Upper lobe of right lung (tissue), 1 donor: ENCODE measurements around the gene P3R3URF. TPM values are rescaled to one million over a fixed set of nuclear protein-coding genes. Genes with fewer than 3 reads are reported as not detected.

Experiments used
- ATAC-seq: fragments of 200-7000 bp; cut with Tn5 transposase; one replicate; pipeline ENCODE4 v1.9.1; 2020; ENCODE audit warnings: mild to moderate bottlenecking, moderate library complexity
- DNase-seq: peaks from one replicate; pipeline ENCODE4 v3.0.0-alpha.2; 2020
- H3K27ac ChIP-seq: fragments of 200-600 bp; one replicate; pipeline ENCODE4 v1.8.0; 2022
- H3K27me3 ChIP-seq: fragments of 200-600 bp; one replicate; pipeline ENCODE4 v1.8.0; 2022; ENCODE audit warnings: mild to moderate bottlenecking
- H3K36me3 ChIP-seq: fragments of 200-600 bp; one replicate; pipeline ENCODE4 v1.8.0; 2022
- H3K4me1 ChIP-seq: fragments of 200-600 bp; one replicate; pipeline ENCODE4 v1.8.0; 2022
- H3K4me3 ChIP-seq: fragments of 200-600 bp; one replicate; pipeline ENCODE4 v1.8.0; 2022; ENCODE audit warnings: mild to moderate bottlenecking
- H3K9me3 ChIP-seq: fragments of 200-600 bp; one replicate; pipeline ENCODE4 v1.8.0; 2022
- CTCF ChIP-seq: fragments of 200-600 bp; IDR thresholded peaks from one replicate; pipeline ENCODE4 v1.8.0; 2022; ENCODE audit warnings: antibody characterized with exemption
- intact Hi-C: fragments of 100-400 bp; cut with DNase I; formaldehyde crosslinking; loops from one replicate; pipeline ENCODE4 v1.11.0; 2022
- total RNA-seq: library from RNA; stranded (reverse); fragmentation: NEBNext Ultra II Directional; extraction: Animal tissue kit (Norgen Biotek cat#: 25700); gene quantifications from one replicate; pipeline ENCODE4 v1.2.1, GENCODE V29; 2021
- donor health status: DM: no; HTN: yes; CAD: no; lungs with severe emphysema.

P3R3URF gene
- total RNA-seq, 1 donor from 2014 or later: not detected

GRCh38 chr1:46171351-46171750 lies 4.9 kb downstream of the P3R3URF start:
- peak; percentile 43 for ATAC-seq
- DNase-seq: peak; percentile 71
- intact Hi-C loops: no loop called here
- Histone ChIP-seq H3K9me3 (no peaks in the 10 kb centered on the region), H3K4me1 (peaks cover 53% of the 10 kb centered on the region), H3K4me3 (no peak overlapping the region), H3K27ac (peak overlapping the region; percentile 66), H3K27me3 (no peaks in the 10 kb centered on the region), H3K36me3 (no peaks in the 10 kb centered on the region)
- TF ChIP-seq CTCF: no peak

GRCh38 chr1:46169811-46170454 lies 6.4 kb downstream of the P3R3URF start:
- DNase-seq: no peak
- peaks cover 55% of the 10 kb centered on the region for H3K4me1 ChIP-seq
- H3K36me3 ChIP-seq: no peaks in the 10 kb centered on the region
- H3K27me3 ChIP-seq: no peaks in the 10 kb centered on the region
- intact Hi-C loops: no loop called here
- TF ChIP-seq CTCF: no peak
- no peaks in the 10 kb centered on the region for H3K9me3 ChIP-seq
- H3K4me3 ChIP-seq: no peak overlapping the region
- no peak for ATAC-seq
- no peak overlapping the region for H3K27ac ChIP-seq

GRCh38 chr1:46168477-46168876 lies 7.8 kb downstream of the P3R3URF start:
- no peak for DNase-seq
- intact Hi-C loops: no loop called here
- H3K9me3 ChIP-seq: no peaks in the 10 kb centered on the region
- H3K27ac ChIP-seq: no peak overlapping the region
- H3K36me3 ChIP-seq: no peaks in the 10 kb centered on the region
- no peak for ATAC-seq
- TF ChIP-seq CTCF: no peak
- peaks cover 44% of the 10 kb centered on the region for H3K4me1 ChIP-seq
- no peaks in the 10 kb centered on the region for H3K27me3 ChIP-seq
- no peak overlapping the region for H3K4me3 ChIP-seq

- H3K36me3 ChIP-seq: no peaks in the 10 kb centered on the region
- intact Hi-C loops: no loop called here
- peaks cover 33% of the 10 kb centered on the region for H3K4me1 ChIP-seq
- no peak for TF ChIP-seq CTCF
- ATAC-seq: peak; percentile 62
- H3K27ac ChIP-seq: peak overlapping the region; percentile 83
- no peaks in the 10 kb centered on the region for H3K27me3 ChIP-seq
- DNase-seq: peak; percentile 76
- H3K4me3 ChIP-seq: peak overlapping the region; percentile 53
- no peaks in the 10 kb centered on the region for H3K9me3 ChIP-seq
Observed at GRCh38 chr1:46166521-46167462, 9.5 kb downstream of the P3R3URF start.

GRCh38 chr1:46160212-46160611 lies 16.1 kb downstream of the P3R3URF start:
- ATAC-seq: no peak
- H3K27ac ChIP-seq: no peak overlapping the region
- no peaks in the 10 kb centered on the region for H3K36me3 ChIP-seq
- intact Hi-C loops: no loop called here
- no peak overlapping the region for H3K4me3 ChIP-seq
- no peak for DNase-seq
- no peaks in the 10 kb centered on the region for H3K27me3 ChIP-seq
- no peaks in the 10 kb centered on the region for H3K4me1 ChIP-seq
- H3K9me3 ChIP-seq: no peaks in the 10 kb centered on the region
- no peak for TF ChIP-seq CTCF
